Activated CD4-positive, alpha-beta T cell treated with anti-CD3 and anti-CD28 coated beads, Interleukin-2, amount 50 U/mL, for 16 hours (primary cell): ENCODE results near the gene C21orf91.
"Not testable (repeated sequence)": the region's sequence is repeated elsewhere in the genome, so short reads cannot be mapped to it uniquely, and the experiment has no call there.

Source experiments
- DNase-seq: peaks from one replicate; pipeline ENCODE4 v3.0.0-alpha.2; 2020

C21orf91 gene

GRCh38 chr21:17777072-17777765 lies 41.9 kb downstream of the C21orf91 start:
- DNase-seq: no peak

DNA sequence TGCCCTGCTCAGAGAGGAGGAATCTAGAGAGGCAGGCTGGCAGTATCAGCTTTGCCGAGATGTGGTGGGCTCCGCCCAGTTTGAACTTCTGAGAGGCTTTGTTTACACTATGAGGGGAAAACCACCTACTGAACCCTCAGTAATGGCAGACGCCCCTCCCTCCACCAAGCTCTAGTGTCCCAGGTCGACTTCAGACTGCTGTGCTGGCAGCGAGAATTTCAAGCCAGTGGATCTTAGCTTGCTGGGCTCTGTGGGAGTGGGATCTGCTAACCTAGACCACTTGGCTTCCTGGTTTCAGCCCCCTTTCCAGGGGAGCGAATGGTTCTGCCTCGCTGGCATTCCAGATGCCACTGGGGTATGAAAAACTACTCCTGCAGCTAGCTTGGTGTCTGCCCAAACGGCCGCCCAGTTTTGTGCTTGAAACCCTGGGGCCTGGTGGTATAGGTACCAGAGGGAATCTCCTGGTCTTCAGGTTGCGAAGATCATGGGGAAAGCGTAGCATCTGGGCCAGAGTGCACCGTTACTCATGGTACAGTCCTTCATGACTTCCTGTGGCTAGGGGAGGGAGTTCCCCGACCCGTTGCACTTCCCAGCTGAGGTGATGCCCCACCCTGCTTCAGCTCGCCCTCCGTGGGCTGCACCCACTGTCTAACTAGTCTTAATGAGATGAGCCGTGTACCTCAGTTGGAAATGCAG lies 43.6 kb downstream of the C21orf91 start:
- DNase-seq: peak; percentile 58

DNA sequence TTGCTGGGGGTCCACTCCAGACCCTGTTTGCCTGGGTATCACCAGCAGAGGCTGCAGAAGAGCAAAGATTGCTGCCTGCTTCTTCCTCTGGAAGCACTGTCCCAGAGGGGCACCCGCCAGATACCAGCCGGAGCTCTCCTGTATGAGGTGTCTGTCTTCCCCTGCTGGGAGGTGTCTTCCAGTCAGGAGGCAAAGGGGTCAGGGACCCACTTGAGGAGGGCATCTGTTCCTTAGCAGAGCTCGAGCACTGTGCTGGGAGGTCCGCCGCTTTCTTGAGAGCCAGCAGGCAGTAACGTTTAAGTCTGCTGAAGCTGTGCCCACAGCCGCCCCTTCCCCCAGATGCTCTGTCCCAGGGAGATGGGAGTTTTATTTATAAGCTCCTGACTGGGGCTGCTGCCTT lies 44.1 kb downstream of the C21orf91 start:
- not testable (repeated sequence) for DNase-seq

DNA sequence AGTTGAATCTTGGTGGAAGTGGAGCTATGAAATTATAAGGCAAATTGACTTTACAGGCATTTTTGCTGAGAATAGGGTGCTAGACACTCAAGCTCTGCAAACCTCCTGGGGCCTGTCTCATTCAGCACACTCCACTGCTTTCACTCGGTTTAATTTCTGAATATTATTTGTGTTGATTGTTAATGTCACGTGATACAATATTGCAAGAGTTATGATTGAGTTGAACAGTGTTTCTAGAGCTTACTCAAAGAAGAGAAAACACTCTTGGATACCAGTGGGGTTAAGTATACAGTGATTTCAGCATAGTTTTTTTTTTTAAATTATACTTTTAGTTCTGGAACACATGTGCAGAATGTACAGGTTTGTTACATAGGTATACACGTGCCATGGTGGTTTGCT lies 49.7 kb downstream of the C21orf91 start:
- no peak for DNase-seq

GRCh38 chr21:17768840-17769446 lies 50.2 kb downstream of the C21orf91 start:
- DNase-seq: no peak

DNA sequence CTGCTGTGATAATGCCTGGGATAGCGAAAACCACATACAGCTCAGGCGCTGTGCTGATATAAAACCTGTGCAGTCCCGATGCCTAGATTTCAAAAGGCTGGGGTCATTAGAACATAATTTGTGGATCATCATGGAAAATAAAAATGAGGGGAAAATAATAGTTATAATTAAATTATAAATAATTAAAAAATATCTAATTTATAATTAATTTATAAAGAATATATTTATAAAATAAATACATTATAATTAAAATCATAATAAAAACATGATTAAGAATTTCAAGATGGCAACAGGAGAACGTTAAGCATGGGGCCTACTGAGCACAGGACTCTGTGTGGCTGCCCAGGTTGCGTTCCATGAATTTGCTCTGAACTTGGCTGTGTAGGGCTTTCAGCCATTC lies 53.9 kb downstream of the C21orf91 start:
- no peak for DNase-seq

DNA sequence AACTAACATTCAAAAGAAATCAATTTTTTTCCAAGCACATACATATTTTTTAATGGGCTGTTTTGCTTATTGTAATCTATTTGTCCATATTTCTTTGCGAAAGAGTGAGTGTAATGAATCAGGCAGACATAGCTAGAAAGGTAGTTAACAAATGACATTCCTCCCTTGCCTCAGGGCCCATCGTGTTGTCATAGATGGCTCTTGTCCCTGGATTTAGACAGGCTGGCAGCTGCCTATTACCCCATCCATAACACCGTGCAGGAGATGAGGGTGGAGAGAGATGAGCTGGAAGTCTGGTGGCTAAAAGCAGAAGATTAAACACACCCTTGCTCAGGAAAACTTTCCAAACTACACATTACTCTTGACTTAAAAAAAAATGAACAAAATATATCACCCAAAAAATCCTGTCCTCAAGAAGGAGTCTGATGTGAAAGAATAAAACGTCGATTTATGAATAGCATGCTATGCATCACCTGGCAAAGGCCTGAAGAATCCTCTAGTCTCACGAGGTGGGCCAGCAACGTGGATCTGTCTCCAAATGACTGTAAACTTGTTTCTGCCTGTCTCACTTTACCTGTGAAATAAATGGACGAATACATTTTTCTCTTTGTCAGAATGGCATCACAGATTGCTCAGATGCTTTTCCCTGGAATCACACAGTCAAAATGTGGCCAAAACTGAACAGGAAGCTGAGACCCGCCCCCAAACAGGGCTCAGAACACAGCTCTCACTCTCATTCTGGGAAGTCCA lies 55.7 kb downstream of the C21orf91 start:
- no peak for DNase-seq

- DNase-seq: no peak
Measured at GRCh38 chr21:17759511-17760178, 59.5 kb downstream of the C21orf91 start.

DNA sequence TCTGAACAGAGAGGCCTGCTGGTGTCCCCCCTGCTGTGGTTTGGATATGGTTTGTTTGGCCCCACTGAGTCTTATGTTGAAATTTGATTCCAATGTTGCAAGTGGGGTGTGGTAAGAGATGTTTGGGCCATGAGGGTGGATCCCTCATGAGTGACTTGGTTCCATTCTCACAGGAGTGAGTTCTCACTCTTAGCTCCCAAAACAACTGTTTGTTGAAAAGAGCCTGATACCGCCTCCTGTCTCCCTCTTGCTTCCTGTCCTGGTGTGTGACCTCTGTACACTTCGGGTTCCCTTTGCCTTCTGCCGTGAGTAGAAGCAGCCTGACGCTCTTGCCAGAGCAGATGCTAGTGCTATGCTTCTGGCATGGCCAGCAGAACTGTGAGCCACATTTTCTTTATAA lies 60.5 kb downstream of the C21orf91 start:
- DNase-seq: no peak

GRCh38 chr21:17757671-17758070 lies 61.5 kb downstream of the C21orf91 start:
- no peak for DNase-seq

- DNase-seq: no peak
Measured at GRCh38 chr21:17753736-17754135, 65.4 kb downstream of the C21orf91 start.

DNA sequence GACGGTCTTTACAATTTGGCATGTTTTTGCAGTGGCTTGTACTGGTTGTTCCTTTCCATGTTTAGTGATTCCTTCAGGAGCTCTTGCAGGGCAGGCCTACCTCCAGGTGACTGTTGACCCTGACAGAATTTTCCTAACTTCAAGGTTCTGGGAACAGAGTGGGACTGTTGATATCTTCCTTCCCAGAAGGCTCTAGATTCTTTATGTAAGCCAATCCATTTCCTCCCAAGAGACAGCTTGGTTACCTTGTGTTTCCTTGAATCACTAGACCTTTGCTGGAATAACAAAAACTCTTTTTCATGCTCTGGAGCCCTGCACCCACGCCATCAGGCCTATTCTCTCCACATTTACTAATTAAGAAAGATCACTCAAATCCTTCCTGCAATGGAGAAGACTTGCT lies 67.0 kb downstream of the C21orf91 start:
- DNase-seq: no peak

DNA sequence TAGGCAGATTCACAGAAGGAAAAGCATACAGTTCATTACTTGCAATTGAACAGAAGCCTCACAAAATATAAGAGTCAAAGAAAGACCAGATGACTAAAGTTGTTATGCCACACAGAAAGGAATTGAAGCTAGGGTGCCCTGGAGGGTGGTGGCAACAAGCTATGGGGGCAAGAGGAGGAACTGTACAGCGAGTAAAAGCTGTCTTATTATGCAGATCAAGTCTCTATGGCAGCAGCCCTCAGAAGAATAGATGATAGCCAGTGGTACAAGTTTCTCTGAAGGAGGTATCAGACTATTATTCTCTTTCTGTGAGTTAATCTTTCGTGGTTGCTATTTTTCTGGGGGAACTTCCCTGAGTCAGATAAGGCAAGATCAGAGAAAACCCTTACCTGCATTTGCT lies 72.2 kb downstream of the C21orf91 start:
- no peak for DNase-seq

- no peak for DNase-seq
Measured at GRCh38 chr21:17745086-17745485, 74.1 kb downstream of the C21orf91 start.

GRCh38 chr21:17742940-17743592 lies 76.1 kb downstream of the C21orf91 start:
- DNase-seq: no peak

GRCh38 chr21:17742181-17742580 lies 77.0 kb downstream of the C21orf91 start:
- DNase-seq: no peak
